ENCODE data around the gene ZNF616.

The ZNF616 gene

DNA sequence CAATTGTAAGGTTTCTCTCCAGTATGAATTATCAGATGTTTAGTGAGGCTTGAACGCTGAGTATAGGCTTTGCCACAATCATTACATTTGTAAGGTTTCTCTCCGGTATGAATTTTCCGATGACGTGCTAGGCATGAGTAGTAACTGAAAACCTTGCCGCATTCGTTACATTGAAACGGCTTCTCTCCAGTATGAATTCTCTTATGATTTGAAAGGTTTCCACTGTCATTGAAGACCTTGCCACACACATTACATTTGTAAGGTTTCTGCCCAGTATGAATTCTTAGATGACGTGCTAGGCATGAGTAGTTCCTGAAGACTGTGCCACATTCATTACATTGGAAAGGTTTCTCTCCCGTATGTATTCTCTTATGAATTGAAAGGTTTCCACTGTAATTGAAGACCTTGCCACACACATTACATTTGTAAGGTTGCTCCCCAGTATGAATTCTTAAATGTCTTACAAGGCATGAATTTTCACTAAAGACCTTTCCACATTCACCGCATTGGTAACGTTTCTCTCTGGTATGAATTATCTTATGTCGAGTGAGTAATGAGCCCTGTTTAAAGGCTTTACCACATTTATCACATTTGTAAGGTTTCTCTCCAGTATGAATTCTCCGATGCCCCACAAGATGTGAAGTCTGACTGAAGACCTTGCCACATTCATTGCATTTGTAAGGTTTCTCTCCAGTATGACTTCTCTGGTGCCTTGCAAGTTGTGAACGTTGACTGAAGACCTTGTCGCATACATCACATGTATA lies 16.0 kb upstream of the ZNF616 start:
- Histone ChIP-seq H3K27ac (ENCODE audit: low read length) (no peak overlapping the region), H3K9ac (ENCODE audit: low read length) (no peak overlapping the region), H3K4me3 (ENCODE audit: low read length) (no peak overlapping the region), H4K20me1 (ENCODE audit: insufficient read depth, low read length) (no peaks in the 10 kb centered on the region), H3K4me2 (ENCODE audit: low read length) (no peak overlapping the region), H3K27me3 (ENCODE audit: low read depth, low read length) (no peaks in the 10 kb centered on the region), H3K79me2 (ENCODE audit: low read length) (no peaks in the 10 kb centered on the region), H3K9me3 (ENCODE audit: insufficient read depth, low read length) (peaks cover 45% of the 10 kb centered on the region), H3K36me3 (replicated peaks; ENCODE audit: low read depth, low read length) (peaks cover 2% of the 10 kb centered on the region), H3K4me1 (ENCODE audit: low read length) (no peaks in the 10 kb centered on the region), H2AFZ (ENCODE audit: low read depth, low read length) (no peak overlapping the region)
- TF ChIP-seq, protein P1, sequence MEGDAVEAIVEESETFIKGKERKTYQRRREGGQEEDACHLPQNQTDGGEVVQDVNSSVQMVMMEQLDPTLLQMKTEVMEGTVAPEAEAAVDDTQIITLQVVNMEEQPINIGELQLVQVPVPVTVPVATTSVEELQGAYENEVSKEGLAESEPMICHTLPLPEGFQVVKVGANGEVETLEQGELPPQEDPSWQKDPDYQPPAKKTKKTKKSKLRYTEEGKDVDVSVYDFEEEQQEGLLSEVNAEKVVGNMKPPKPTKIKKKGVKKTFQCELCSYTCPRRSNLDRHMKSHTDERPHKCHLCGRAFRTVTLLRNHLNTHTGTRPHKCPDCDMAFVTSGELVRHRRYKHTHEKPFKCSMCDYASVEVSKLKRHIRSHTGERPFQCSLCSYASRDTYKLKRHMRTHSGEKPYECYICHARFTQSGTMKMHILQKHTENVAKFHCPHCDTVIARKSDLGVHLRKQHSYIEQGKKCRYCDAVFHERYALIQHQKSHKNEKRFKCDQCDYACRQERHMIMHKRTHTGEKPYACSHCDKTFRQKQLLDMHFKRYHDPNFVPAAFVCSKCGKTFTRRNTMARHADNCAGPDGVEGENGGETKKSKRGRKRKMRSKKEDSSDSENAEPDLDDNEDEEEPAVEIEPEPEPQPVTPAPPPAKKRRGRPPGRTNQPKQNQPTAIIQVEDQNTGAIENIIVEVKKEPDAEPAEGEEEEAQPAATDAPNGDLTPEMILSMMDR (IDR thresholded peaks at IDR 0.05; ENCODE audit: low read depth, low read length), result no peak
- no peak for TF ChIP-seq EZH2phosphoT487 (IDR thresholded peaks at IDR 0.05; ENCODE audit: low read depth)

DNA sequence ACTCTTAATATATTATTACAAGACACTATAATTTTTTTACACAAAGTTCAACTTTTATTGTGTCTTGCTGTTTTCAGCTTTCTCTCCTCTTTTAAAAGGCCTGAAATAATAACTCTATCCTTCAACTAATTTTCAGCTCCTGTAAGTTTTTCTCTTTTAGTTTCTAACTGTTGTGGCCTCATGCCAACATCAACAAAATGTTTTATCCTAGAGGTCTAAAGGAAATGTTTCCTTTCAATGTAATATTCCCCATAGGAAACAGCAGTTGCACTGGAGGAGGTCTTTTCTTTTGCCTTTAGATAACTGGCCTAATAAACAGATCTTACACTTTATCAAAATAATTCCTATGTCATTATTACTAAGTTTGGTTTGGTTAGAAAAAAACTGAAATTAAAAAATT lies 8.5 kb upstream of the ZNF616 start:
- H3K4me1 ChIP-seq (ENCODE audit: low read length), result no peaks in the 10 kb centered on the region
- TF ChIP-seq, protein P1 (IDR thresholded peaks at IDR 0.05; ENCODE audit: low read depth, low read length), result no peak
- no peaks in the 10 kb centered on the region for H3K36me3 ChIP-seq (replicated peaks; ENCODE audit: low read depth, low read length)
- H3K9ac ChIP-seq (ENCODE audit: low read length), result no peak overlapping the region
- no peak overlapping the region for H2AFZ ChIP-seq (ENCODE audit: low read depth, low read length)
- H3K9me3 ChIP-seq (ENCODE audit: insufficient read depth, low read length), result peaks cover 23% of the 10 kb centered on the region
- H3K79me2 ChIP-seq (ENCODE audit: low read length), result no peaks in the 10 kb centered on the region
- no peak overlapping the region for H3K4me3 ChIP-seq (ENCODE audit: low read length)
- H3K27me3 ChIP-seq (ENCODE audit: low read depth, low read length), result no peaks in the 10 kb centered on the region
- H3K4me2 ChIP-seq (ENCODE audit: low read length), result no peak overlapping the region
- H3K27ac ChIP-seq (ENCODE audit: low read length), result no peak overlapping the region
- H4K20me1 ChIP-seq (ENCODE audit: insufficient read depth, low read length), result no peaks in the 10 kb centered on the region

DNA sequence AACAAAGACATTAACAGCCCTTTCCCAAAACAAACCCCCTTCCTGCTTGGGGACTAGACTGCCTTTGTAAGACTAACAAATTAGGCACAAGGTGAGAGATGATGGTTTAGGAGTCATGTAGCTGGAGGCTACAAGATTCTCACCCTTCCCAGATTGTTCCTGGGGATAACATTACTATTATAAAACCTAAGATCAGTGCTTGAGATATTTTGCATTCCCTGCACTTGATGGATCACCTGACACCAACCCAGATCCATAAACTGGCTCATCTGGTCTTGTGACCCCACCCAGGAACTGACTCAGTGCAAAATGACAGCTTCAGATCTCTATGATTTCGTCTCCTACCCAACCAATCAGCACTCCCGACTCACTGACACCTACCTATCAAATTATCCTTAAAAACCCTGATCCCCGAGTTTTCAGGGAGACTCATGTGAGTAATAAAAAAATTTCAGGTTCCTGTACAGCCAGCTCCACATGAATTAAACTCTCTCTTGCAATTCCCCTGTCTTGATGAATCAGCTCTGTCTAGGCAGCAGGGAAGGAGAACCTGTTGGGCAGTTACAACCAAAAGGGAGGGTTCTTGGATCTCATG lies 2.4 kb upstream of the ZNF616 start:
- Histone ChIP-seq H3K4me2 (ENCODE audit: low read length) (no peak overlapping the region), H3K9ac (ENCODE audit: low read length) (no peak overlapping the region), H4K20me1 (ENCODE audit: insufficient read depth, low read length) (no peaks in the 10 kb centered on the region), H3K27ac (ENCODE audit: low read length) (no peak overlapping the region), H3K27me3 (ENCODE audit: low read depth, low read length) (no peaks in the 10 kb centered on the region), H3K4me3 (ENCODE audit: low read length) (no peak overlapping the region), H3K79me2 (ENCODE audit: low read length) (peaks cover 7% of the 10 kb centered on the region), H3K4me1 (ENCODE audit: low read length) (peaks cover 11% of the 10 kb centered on the region), H3K9me3 (ENCODE audit: insufficient read depth, low read length) (peaks cover 4% of the 10 kb centered on the region; the same call in 1 of the 2 replicates), H2AFZ (ENCODE audit: low read depth, low read length) (no peak overlapping the region), H3K36me3 (replicated peaks; ENCODE audit: low read depth, low read length) (peaks cover 3% of the 10 kb centered on the region)
- TF ChIP-seq EZH2phosphoT487 (IDR thresholded peaks at IDR 0.05; ENCODE audit: low read depth), result no peak
- TF ChIP-seq, protein P1 (IDR thresholded peaks at IDR 0.05; ENCODE audit: low read depth, low read length), result no peak

DNA sequence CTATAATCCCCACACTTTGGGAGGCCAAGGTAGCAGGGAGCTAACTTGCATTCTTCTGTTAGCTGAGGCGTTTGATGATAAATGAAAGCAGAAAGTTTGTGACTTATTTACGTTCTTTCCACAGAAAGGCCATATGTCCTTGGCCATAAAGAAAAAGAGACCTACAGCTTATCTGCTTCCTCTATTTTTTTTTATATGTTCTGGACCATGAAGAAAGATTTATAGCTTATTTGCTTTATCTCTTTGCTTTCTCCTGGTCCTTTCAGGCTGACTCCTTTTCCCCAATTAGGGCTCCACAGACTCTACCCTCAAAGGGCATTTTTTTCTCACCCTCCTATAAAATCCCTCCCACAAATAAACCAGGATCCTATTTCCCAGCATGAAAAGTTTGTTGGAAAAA lies 1.5 kb upstream of the ZNF616 start:
- H3K36me3 ChIP-seq (replicated peaks; ENCODE audit: low read depth, low read length), result peaks cover 8% of the 10 kb centered on the region
- H3K27me3 ChIP-seq (ENCODE audit: low read depth, low read length), result no peaks in the 10 kb centered on the region
- no peak overlapping the region for H3K4me3 ChIP-seq (ENCODE audit: low read length)
- peaks cover 11% of the 10 kb centered on the region for H3K4me1 ChIP-seq (ENCODE audit: low read length)
- peaks cover 7% of the 10 kb centered on the region for H3K79me2 ChIP-seq (ENCODE audit: low read length)
- H3K27ac ChIP-seq (ENCODE audit: low read length), result no peak overlapping the region
- no peak overlapping the region for H2AFZ ChIP-seq (ENCODE audit: low read depth, low read length)
- TF ChIP-seq, protein P1 (IDR thresholded peaks at IDR 0.05; ENCODE audit: low read depth, low read length), result no peak
- TF ChIP-seq EZH2phosphoT487 (IDR thresholded peaks at IDR 0.05; ENCODE audit: low read depth), result no peak
- peaks cover 7% of the 10 kb centered on the region; the same call in 1 of the 2 replicates for H3K9me3 ChIP-seq (ENCODE audit: insufficient read depth, low read length)
- no peak overlapping the region for H3K9ac ChIP-seq (ENCODE audit: low read length)
- no peaks in the 10 kb centered on the region for H4K20me1 ChIP-seq (ENCODE audit: insufficient read depth, low read length)
- no peak overlapping the region for H3K4me2 ChIP-seq (ENCODE audit: low read length)

All from OCI-LY3 (cell line).